Suprapubic skin (tissue), 4 donors: ENCODE measurements around the gene GNAS-AS1. TPM values are rescaled to one million over a fixed set of nuclear protein-coding genes. Genes with fewer than 3 reads are reported as not detected.

ENCODE experiments used
- DNase-seq, 2 donors: peaks; one replicate each; pipeline ENCODE4 v3.0.0-alpha.2; 2019; ENCODE audit warnings: low spot score in 2 of 2
- H3K27ac ChIP-seq: fragments of 200-600 bp; sonication (generic); one replicate; pipeline ENCODE4 v1.5.1; 2019
- H3K27me3 ChIP-seq: fragments of 200-600 bp; sonication (generic); one replicate; pipeline ENCODE4 v1.5.1; 2019
- H3K36me3 ChIP-seq: fragments of 200-600 bp; sonication (generic); one replicate; pipeline ENCODE4 v1.5.1; 2019
- H3K4me1 ChIP-seq: fragments of 200-600 bp; sonication (generic); one replicate; pipeline ENCODE4 v1.5.1; 2019
- H3K4me3 ChIP-seq: fragments of 200-600 bp; sonication (generic); one replicate; pipeline ENCODE4 v1.5.1; 2019; ENCODE audit warnings: mild to moderate bottlenecking
- H3K9me3 ChIP-seq: fragments of 200-600 bp; sonication (generic); one replicate; pipeline ENCODE4 v1.5.1; 2019
- EP300 ChIP-seq: sonication (generic); formaldehyde crosslinking; IDR thresholded peaks from one replicate; pipeline ENCODE4 v1.6.1; 2017; ENCODE audit warnings: antibody characterized with exemption
- POLR2A ChIP-seq, 2 donors: fragments of 450-650 bp; IDR thresholded peaks; one replicate each; pipeline ENCODE4 v1.6.1; 2017; ENCODE audit warnings: antibody characterized with exemption in 2 of 2, mild to moderate bottlenecking in 2 of 2, moderate library complexity in 2 of 2
- POLR2AphosphoS5 ChIP-seq, 3 donors: sonication (generic); formaldehyde crosslinking; IDR thresholded peaks; one replicate each; pipeline ENCODE4 v1.6.1; 2017; ENCODE audit warnings: antibody characterized with exemption in 3 of 3
- WGBS: methylation state at CpG from one replicate; pipeline ENCODE4 v1.1.5; 2018; 5-methylcytosine and 5-hydroxymethylcytosine counted together
- total RNA-seq, 4 donors: library from RNA; depleted of rRNA; stranded (reverse); fragments of >200 nt; gene quantifications; one replicate each; pipeline ENCODE4 v1.1.0, GENCODE V29; 2016
- TF ChIP-seq, protein P1 (sequence below), 2 donors: fragments of 200-600 bp in 1 of 2; fragments of 450-650 bp in 1 of 2; sonication (generic) in 1 of 2; IDR thresholded peaks; one replicate each; pipeline ENCODE4 v1.5.1; 2016 to 2019; ENCODE audit warnings: antibody characterized with exemption in 2 of 2, mild to moderate bottlenecking in 1 of 2, moderate library complexity in 1 of 2

GNAS-AS1 gene
- total RNA-seq, 4 donors from 2014 or later = not detected

DNA sequence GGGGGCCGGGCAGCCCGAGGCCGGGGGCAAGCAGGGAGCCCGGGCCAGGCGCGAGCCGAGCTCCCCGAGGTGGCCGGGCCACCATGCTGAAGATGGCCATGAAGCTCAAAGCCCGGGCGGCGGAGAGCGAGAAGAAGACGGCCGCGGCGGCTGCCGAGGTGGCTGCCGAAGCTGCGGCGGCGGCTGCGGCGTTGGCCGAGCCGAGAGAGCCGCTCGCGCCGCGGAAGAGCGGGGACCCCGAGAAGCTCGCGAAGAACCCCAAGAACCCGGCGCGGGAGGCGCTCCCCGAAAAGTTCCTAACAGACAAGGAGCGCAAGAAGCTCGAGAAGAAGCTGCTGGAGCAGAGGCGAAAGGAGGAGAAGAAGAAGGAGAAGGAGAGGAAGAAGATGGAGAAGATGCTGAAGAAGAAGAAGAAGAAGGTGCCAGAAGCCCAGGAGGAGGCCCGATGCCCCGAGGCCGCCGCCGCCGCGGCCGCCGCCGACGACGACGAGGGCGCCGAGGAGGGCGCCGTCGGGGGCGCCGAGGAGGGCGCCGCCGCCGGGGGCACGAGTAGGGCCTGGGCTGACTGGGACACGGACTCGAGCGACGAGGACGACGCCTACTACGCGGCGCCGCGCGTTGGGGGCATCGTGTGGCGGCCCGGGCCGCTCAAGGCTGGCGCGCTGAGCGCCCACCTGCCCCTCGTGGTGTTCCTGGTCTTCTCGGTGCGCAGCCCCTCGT lies 39.3 kb upstream of the GNAS-AS1 start:
- Histone ChIP-seq H3K36me3 (no peaks in the 10 kb centered on the region), H3K4me1 (peaks cover 35% of the 10 kb centered on the region), H3K4me3 (peak overlapping the region; percentile 86), H3K27me3 (no peaks in the 10 kb centered on the region), H3K27ac (peak overlapping the region; percentile 98), H3K9me3 (no peaks in the 10 kb centered on the region)
- DNase-seq = no peak
- TF ChIP-seq POLR2A (IDR thresholded peaks at IDR 0.05) (no peak), POLR2AphosphoS5 (IDR thresholded peaks at IDR 0.05) (no peak), EP300 (no peak)
- TF ChIP-seq, protein P1, sequence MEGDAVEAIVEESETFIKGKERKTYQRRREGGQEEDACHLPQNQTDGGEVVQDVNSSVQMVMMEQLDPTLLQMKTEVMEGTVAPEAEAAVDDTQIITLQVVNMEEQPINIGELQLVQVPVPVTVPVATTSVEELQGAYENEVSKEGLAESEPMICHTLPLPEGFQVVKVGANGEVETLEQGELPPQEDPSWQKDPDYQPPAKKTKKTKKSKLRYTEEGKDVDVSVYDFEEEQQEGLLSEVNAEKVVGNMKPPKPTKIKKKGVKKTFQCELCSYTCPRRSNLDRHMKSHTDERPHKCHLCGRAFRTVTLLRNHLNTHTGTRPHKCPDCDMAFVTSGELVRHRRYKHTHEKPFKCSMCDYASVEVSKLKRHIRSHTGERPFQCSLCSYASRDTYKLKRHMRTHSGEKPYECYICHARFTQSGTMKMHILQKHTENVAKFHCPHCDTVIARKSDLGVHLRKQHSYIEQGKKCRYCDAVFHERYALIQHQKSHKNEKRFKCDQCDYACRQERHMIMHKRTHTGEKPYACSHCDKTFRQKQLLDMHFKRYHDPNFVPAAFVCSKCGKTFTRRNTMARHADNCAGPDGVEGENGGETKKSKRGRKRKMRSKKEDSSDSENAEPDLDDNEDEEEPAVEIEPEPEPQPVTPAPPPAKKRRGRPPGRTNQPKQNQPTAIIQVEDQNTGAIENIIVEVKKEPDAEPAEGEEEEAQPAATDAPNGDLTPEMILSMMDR (IDR thresholded peaks at IDR 0.05) = no peak
- 39% methylated on average over 77 of the region's 91 CpGs for WGBS

DNA sequence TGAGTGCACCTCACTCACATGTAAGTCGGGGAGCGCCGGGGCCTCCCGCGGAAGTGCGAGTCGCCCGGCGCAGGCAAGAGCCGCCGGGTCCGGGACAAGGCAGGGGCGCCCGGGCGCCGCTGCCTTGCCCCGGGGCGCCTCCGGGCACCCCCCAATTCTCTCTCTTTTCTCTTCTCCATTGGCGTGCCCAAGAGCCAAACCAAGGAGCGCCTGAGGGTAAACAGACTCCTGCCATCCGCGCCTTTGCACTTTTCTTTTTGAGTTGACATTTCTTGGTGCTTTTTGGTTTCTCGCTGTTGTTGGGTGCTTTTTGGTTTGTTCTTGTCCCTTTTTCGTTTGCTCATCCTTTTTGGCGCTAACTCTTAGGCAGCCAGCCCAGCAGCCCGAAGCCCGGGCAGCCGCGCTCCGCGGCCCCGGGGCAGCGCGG lies 38.6 kb upstream of the GNAS-AS1 start:
- Histone ChIP-seq H3K4me3 (peak overlapping the region; percentile 86), H3K27ac (peak overlapping the region; percentile 98), H3K4me1 (peaks cover 29% of the 10 kb centered on the region), H3K9me3 (no peaks in the 10 kb centered on the region), H3K36me3 (no peaks in the 10 kb centered on the region), H3K27me3 (no peaks in the 10 kb centered on the region)
- WGBS = 56% methylated on average over 35 of the region's 35 CpGs
- TF ChIP-seq POLR2AphosphoS5 (IDR thresholded peaks at IDR 0.05) (no peak), POLR2A (IDR thresholded peaks at IDR 0.05) (no peak)
- TF ChIP-seq, protein P1 (IDR thresholded peaks at IDR 0.05) = no peak
- no peak for DNase-seq

DNA sequence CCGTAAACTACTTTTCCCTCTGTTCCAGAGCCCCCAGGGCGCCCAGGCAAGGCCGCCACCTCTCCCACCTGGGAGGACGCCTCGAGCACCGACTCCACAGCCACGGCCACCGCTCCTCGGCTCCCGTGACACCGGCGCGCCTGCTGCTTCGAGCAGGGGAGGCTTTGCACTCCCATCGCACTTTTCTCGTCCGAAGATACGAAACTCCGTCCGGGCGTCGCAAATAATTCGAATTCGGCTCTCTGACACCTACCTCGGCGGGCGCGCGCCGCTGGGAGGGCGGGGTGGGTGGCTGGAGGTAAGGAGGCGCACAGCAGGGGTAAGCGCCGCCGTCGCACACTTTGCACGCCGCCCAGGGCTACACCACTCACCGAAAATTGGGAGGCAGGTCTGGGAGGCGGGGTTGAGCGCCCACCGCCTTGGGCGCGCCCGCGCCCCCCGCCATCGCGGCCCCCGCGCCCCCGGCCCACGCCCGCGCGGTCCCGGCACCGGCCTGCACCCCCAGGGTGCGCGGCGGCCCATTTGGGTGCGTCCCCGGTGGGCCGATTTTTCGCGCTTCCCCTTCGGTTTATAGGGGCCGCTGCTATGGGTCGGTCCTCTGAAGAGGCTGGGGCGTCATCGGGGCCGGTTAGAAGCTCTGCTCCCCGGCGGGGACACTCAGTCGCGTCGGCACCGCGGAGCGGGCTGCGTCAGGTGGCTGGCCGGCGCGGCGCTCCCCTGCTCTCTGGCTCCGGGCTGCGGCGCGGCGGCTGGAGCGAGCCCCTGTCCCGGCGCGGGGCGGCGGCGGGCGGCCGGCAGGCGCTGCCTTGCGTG lies 38.0 kb upstream of the GNAS-AS1 start:
- H3K4me3 ChIP-seq = peak overlapping the region; percentile 86
- H3K36me3 ChIP-seq = no peaks in the 10 kb centered on the region
- no peaks in the 10 kb centered on the region for H3K9me3 ChIP-seq
- peak; percentile 89 to 92 for DNase-seq
- H3K27ac ChIP-seq = peak overlapping the region; percentile 98
- TF ChIP-seq POLR2A (IDR thresholded peaks at IDR 0.05) = peak; percentile 87 to 97
- no peak for TF ChIP-seq EP300
- TF ChIP-seq, protein P1 (IDR thresholded peaks at IDR 0.05) = no peak
- TF ChIP-seq POLR2AphosphoS5 (IDR thresholded peaks at IDR 0.05) = peak in 2 of 3 donors; percentile 63 to 86
- no peaks in the 10 kb centered on the region for H3K27me3 ChIP-seq
- H3K4me1 ChIP-seq = peaks cover 22% of the 10 kb centered on the region
- 65% methylated on average over 45 of the region's 101 CpGs for WGBS

DNA sequence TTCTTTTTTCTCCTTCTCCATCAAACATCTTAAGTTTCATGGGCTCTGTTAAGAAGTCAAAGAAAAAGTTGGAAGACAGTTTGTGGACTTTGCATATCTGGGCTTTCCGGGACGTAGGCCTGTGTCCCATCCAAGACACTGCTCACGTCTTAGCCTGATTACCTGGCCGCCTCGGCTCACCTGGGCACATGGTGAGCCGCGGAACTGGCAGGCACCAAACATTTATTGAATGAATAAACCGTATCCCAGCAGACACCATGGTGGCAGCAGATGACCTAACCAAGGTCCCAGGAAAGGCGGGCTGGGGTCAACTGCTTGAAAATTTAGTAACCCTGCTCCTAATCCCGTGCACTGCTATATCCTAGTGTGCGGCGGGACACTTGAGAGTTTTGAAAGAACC lies 37.4 kb upstream of the GNAS-AS1 start:
- Histone ChIP-seq H3K4me3 (peak overlapping the region; percentile 86), H3K27ac (peak overlapping the region; percentile 98), H3K36me3 (no peaks in the 10 kb centered on the region), H3K9me3 (no peaks in the 10 kb centered on the region), H3K4me1 (peaks cover 16% of the 10 kb centered on the region), H3K27me3 (no peaks in the 10 kb centered on the region)
- 50% methylated on average over 12 of the region's 12 CpGs for WGBS
- no peak for DNase-seq
- no peak for TF ChIP-seq EP300

DNA sequence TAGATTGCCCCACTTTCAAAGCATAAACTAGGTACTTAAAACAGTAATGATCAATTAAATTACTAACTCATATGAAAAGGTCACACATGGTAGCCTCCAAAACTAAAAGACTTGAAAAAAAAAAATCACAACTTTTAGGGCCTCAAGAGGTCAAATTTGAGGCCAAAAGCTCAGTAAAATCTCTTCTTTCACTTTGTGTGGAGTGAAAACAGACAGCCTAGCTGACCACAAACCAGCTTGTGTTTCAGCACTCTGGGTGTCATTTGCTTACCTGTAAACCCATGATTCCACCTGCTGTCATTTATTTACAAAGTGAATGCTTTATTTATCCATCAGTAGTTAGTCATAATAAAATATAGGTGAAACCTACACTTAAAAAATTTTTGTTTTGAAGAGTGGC lies 35.8 kb upstream of the GNAS-AS1 start:
- Histone ChIP-seq H3K27ac (no peak overlapping the region), H3K9me3 (no peaks in the 10 kb centered on the region), H3K4me1 (peaks cover 11% of the 10 kb centered on the region), H3K27me3 (no peaks in the 10 kb centered on the region), H3K4me3 (no peak overlapping the region), H3K36me3 (no peaks in the 10 kb centered on the region)
- no peak for DNase-seq
- TF ChIP-seq EP300 (no peak), POLR2A (IDR thresholded peaks at IDR 0.05) (no peak), POLR2AphosphoS5 (IDR thresholded peaks at IDR 0.05) (no peak)
- TF ChIP-seq, protein P1 (IDR thresholded peaks at IDR 0.05) = no peak
